GM19099 (cell line): ENCODE results near the gene MCM10.

Source experiments
- POLR2A ChIP-seq: IDR thresholded peaks from 3 replicates; pipeline ENCODE4 v1.6.1; 2011; ENCODE audit warnings: low read depth; ENCODE audit not compliant: insufficient read length; ENCODE audit errors: extremely low read depth

The MCM10 gene

GRCh38 chr10:13189961-13190360 lies 28.6 kb downstream of the MCM10 start:
- no peak for TF ChIP-seq POLR2A

GRCh38 chr10:13190816-13191215 lies 29.5 kb downstream of the MCM10 start:
- TF ChIP-seq POLR2A: no peak

GRCh38 chr10:13191362-13191761 lies 30.0 kb downstream of the MCM10 start:
- no peak for TF ChIP-seq POLR2A

- no peak for TF ChIP-seq POLR2A
Observed at GRCh38 chr10:13193637-13194036, 32.3 kb downstream of the MCM10 start.

- no peak for TF ChIP-seq POLR2A
Observed at GRCh38 chr10:13195016-13195415, 33.7 kb downstream of the MCM10 start.

GRCh38 chr10:13201132-13201531 lies 39.8 kb downstream of the MCM10 start:
- TF ChIP-seq POLR2A: no peak

GRCh38 chr10:13206091-13206490 lies 44.7 kb downstream of the MCM10 start:
- TF ChIP-seq POLR2A: no peak

GRCh38 chr10:13206546-13207443 lies 45.4 kb downstream of the MCM10 start:
- TF ChIP-seq POLR2A: no peak

GRCh38 chr10:13213163-13213562 lies 51.8 kb downstream of the MCM10 start:
- TF ChIP-seq POLR2A: no peak

GRCh38 chr10:13218878-13219277 lies 57.5 kb downstream of the MCM10 start:
- TF ChIP-seq POLR2A: no peak

- TF ChIP-seq POLR2A: no peak
Observed at GRCh38 chr10:13219685-13220670, 58.6 kb downstream of the MCM10 start.

- TF ChIP-seq POLR2A: no peak
Observed at GRCh38 chr10:13221572-13221971, 60.2 kb downstream of the MCM10 start.

- no peak for TF ChIP-seq POLR2A
Observed at GRCh38 chr10:13222151-13222550, 60.8 kb downstream of the MCM10 start.

- TF ChIP-seq POLR2A: no peak
Observed at GRCh38 chr10:13222566-13222965, 61.2 kb downstream of the MCM10 start.

- TF ChIP-seq POLR2A: no peak
Observed at GRCh38 chr10:13223241-13223640, 61.9 kb downstream of the MCM10 start.
